Testis (tissue), 2 donors: ENCODE measurements around the gene LTBP1.

ENCODE experiments used
- POLR2A ChIP-seq: fragments of 450-650 bp; IDR thresholded peaks from one replicate; pipeline ENCODE4 v1.6.1; 2017; ENCODE audit warnings: antibody characterized with exemption, mild to moderate bottlenecking, moderate library complexity
- TF ChIP-seq, protein P1 (sequence below), 3 experiments: fragments of 450-650 bp in 2 of 3; fragments of 200-600 bp in 1 of 3; sonication (generic) in 1 of 3; IDR thresholded peaks; one replicate each; pipeline ENCODE4 v1.5.1; 2016 to 2019; ENCODE audit warnings: antibody characterized with exemption in 3 of 3, mild to moderate bottlenecking in 2 of 3, moderate library complexity in 1 of 3

DNA sequence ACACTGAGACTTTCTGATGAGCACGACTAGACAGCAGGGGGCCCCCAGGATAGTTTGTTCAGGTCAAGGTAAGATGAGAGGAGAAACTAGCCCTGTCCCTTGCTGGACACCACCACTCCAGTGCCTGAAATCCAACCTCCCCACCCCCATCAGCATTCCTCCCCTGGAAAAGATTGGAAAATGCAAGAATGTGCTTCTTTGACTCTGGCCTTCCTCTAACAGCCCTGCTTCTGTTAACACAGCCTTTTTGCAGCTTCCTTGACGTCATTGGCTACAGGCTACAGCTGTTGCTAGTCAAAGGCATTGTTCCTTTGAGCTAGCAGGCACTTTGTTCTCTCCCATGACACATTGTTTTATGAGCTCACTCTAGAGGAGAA lies 20.1 kb upstream of the LTBP1 start:
- TF ChIP-seq, protein P1, sequence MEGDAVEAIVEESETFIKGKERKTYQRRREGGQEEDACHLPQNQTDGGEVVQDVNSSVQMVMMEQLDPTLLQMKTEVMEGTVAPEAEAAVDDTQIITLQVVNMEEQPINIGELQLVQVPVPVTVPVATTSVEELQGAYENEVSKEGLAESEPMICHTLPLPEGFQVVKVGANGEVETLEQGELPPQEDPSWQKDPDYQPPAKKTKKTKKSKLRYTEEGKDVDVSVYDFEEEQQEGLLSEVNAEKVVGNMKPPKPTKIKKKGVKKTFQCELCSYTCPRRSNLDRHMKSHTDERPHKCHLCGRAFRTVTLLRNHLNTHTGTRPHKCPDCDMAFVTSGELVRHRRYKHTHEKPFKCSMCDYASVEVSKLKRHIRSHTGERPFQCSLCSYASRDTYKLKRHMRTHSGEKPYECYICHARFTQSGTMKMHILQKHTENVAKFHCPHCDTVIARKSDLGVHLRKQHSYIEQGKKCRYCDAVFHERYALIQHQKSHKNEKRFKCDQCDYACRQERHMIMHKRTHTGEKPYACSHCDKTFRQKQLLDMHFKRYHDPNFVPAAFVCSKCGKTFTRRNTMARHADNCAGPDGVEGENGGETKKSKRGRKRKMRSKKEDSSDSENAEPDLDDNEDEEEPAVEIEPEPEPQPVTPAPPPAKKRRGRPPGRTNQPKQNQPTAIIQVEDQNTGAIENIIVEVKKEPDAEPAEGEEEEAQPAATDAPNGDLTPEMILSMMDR (IDR thresholded peaks at IDR 0.05): no peak
- TF ChIP-seq POLR2A: no peak
